HG03460 (cell line): ENCODE data around the gene THADA.
"Not testable (repeated sequence)": the region's sequence is repeated elsewhere in the genome, so short reads cannot be mapped to it uniquely, and the experiment has no call there.

ENCODE experiments used
- ATAC-seq: cut with Tn5 transposase; IDR thresholded peaks from one replicate; pipeline ENCODE4 v1.9.1; 2021; ENCODE audit not compliant: unreplicated experiment

Gene THADA, protein sequence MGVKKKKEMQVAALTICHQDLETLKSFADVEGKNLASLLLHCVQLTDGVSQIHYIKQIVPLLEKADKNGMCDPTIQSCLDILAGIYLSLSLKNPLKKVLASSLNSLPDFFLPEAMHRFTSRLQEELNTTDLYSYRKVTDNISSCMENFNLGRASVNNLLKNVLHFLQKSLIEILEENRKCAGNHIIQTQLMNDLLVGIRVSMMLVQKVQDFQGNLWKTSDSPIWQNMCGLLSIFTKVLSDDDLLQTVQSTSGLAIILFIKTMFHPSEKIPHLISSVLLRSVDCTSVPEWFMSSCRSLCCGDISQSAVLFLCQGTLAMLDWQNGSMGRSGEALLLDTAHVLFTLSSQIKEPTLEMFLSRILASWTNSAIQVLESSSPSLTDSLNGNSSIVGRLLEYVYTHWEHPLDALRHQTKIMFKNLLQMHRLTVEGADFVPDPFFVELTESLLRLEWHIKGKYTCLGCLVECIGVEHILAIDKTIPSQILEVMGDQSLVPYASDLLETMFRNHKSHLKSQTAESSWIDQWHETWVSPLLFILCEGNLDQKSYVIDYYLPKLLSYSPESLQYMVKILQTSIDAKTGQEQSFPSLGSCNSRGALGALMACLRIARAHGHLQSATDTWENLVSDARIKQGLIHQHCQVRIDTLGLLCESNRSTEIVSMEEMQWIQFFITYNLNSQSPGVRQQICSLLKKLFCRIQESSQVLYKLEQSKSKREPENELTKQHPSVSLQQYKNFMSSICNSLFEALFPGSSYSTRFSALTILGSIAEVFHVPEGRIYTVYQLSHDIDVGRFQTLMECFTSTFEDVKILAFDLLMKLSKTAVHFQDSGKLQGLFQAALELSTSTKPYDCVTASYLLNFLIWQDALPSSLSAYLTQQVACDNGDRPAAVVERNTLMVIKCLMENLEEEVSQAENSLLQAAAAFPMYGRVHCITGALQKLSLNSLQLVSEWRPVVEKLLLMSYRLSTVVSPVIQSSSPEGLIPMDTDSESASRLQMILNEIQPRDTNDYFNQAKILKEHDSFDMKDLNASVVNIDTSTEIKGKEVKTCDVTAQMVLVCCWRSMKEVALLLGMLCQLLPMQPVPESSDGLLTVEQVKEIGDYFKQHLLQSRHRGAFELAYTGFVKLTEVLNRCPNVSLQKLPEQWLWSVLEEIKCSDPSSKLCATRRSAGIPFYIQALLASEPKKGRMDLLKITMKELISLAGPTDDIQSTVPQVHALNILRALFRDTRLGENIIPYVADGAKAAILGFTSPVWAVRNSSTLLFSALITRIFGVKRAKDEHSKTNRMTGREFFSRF (N-terminal part only)

DNA sequence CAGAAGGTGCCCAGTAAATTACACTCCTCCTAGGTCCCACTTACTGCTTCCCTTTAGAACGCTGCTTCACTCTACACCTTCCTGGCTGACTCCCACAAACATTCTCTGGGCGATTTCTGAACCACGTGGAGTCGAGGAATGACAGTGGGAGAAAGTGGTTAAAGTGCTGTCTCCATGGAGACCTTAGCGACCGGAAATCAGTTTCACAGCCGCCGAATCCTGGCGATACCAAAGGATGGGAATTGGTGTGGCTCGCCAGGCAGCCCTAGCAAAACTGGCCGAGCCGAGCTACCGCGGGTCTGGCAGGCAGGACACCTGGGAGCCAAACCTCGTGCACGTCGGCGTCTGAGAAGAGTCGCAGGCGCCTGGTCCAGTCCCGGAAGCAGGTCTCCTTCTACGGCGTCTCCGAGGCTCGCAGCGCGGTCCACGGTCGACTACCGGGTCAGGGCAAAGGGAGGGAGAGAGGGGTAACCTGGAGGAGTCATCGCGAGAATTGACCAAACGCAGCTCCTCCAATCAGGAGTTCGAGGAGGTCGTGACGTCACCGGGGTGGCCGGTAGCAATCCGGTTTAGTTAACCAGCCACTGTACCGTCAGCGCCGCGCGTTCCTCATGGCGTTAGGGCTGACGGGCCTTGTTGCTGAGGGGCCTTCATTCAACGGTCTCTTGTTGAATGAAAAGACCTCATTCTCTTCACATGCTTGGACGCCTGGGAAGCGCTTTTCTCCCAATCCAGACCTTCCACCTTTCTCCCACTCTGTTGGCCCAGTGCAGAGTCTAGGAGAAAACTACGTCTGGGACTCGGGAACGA is at the start of gene THADA:
Gene THADA (minus strand): TSS at position 436 of the 810 bp plus-strand sequence. CDS start 3,646 bp downstream, outside the sequence.
- ATAC-seq: peak; percentile 98

DNA sequence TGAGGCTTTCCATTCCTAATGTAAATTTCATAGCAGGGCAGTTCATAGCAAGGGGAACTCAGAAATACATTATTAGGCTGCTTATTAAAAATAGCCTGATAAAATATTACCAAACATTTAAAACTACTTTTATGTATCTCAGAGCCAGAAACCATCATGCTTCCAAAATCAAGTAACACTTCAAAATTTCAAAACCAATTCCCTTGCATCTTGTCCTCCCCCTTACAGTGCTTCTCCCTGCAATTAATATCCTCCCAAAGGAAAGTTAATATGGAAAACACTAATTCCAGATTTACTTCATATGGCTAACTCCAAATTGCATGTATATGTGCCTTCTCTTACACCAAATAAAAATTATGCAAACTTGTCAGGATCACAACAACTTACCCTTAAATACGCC is 47.8 kb upstream of the THADA start:
- no peak for ATAC-seq

DNA sequence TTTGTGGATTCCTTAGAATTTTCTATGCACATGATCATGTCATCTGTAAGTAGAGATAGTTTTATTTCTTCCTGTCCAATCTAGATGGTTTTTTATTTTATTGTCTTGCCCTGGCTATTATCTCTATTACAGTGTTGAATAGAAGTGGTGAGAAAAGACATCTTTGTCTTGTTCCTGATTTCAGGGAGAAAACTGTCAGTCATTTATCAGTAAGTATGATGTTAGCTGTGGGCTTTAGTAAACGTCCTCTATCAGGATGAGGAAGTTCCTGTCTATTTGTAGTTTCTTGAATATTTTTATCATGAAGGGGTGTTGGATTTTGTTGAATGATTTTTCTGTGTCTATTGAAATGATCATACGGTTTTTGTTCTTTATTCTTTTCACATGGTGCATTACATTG is 46.5 kb upstream of the THADA start:
- no peak for ATAC-seq

DNA sequence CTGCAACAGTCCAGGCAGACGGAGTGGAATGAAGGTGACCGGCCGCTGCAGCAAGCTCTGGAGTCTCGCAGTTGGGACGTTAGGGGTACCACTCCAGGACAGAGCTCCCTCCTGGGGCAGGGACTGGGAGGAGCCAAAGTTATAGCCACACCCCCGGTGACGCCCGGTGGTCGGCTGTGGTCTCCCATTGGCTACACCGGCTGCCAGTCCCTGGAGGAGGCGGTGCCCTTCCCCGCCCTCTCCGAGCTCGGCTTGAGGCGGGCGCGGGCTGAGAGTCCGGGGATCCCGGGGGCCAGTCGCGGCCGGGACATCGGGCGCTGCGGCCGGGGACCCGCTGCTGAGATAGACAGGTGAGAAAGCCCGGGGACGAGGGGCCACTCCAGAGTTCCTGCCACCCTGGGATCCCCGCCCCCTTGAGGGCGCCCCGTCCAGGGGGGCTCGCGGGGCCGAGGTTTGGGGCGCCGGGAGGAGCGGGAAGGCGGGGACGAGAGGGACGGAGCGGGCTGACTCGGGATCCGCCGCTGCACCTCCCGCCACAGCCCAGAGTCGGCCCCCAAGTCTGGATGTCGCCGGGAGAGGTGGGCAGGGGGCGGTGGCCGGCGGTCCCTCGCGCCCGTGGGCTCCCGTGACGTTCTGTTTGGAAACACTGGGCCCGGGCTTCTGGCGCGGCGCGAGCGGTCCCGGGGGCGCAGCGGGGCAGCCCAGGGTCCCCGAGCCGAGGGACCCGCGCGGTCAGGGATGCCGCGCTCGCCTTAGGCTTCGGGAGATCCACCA is 41.4 kb upstream of the THADA start, which contains the start of gene PLEKHH2:
Gene PLEKHH2 (plus strand): TSS at position 231 of the 774 bp plus-strand sequence. CDS start 7,414 bp downstream, outside the sequence.
- ATAC-seq: peak; percentile 100

DNA sequence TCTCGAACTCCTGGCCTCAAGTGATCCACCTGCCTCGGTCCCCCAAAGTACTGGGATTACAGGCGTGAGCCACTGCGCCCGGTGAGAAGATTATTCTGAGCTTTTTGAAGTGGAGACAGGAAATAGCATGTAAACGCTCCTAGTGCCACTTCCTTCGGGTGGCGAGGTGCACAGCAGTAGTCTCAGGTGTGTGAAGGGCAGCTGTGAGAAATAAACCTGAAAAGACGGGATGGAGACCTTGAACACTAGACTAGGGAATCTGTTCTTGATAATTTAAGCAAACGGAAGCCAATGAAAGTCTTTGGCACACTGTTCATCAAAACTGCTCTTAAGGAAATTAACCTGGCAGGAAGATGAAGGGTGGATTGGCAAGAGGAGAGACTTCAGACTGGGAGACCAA is 40.8 kb upstream of the THADA start:
- ATAC-seq: no peak

DNA sequence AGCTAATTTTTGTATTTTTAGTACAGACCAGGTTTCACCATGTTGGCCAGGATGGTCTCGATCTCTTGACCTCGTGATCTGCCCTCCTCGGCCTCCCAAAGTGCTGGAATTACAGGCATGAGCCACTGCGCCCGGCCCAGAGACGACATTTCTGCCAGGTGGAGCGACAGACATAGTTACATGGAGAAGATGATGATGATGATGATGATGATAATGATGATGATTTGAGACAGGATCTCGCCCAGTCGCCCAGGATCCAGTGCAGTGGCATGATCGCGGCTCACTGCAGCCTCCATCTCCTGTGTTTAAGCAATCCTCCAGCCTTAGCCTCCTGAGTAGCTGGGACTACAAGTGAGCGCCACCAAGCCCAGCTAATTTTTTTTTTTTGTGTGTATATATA is 40.3 kb upstream of the THADA start:
- ATAC-seq: not testable (repeated sequence)

DNA sequence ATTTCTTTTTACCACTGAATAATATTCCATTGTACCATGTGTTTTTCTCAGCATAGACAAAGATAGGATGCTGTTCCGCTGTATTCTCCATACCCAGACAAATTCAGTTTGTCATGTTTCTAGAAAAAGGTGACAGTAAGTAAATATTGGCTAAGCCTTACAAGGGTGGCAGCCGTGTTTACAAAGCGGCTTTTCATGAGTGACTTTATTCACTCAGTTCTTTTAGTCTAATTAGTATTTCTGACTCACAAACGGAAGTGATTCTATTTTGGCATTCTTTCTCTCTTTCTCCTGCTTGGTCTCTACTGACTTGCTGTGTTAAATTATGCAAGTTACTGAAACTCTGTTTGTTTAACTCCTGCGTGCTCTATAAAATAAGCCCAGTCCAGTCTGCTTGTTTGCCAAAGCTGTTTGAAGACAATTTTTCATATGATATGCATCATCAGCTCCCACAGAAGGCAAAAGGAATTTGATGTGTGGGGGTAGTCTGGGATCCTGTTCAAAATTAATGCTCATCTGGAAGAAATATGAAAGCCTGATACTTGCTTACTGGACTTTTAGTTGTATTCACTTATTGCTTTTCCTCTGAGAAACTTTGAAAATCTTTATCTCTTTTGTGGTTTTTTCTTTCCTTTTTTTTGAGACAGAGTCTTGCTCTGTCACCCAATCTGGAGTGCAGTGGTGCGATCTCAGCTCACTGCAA is 38.9 kb upstream of the THADA start:
- no peak for ATAC-seq

DNA sequence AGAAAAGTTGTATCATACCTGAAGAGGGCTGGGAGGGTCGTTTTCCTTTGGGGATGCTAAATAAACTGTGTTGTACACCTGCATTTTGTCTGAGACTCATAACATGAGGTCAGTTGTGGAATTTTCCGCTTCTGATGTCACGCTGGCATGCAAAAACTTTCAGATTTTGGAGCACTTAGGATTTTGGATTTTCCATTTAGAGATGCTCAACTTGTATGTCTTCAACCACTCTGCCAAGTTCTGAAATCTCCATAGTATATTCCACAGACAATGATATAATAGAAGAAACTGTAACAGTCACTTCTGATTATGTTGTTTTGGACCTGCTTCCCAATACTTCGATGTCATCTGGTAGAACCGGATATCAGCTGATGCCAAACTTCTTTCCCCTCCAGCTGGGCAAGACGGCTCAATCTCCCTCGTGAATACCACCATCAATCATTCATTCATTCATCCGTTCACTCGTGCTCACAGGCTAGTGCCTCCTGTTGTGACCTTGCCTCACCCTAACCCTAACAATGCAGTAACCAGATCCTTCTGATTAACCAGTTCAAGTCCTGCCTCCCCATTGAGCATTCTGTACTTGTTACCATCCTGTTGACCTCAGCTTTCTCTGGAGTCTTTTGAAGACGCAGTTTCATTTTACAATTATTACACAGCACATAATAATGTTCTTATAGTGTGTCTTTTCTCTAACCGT is 35.9 kb upstream of the THADA start:
- no peak for ATAC-seq

DNA sequence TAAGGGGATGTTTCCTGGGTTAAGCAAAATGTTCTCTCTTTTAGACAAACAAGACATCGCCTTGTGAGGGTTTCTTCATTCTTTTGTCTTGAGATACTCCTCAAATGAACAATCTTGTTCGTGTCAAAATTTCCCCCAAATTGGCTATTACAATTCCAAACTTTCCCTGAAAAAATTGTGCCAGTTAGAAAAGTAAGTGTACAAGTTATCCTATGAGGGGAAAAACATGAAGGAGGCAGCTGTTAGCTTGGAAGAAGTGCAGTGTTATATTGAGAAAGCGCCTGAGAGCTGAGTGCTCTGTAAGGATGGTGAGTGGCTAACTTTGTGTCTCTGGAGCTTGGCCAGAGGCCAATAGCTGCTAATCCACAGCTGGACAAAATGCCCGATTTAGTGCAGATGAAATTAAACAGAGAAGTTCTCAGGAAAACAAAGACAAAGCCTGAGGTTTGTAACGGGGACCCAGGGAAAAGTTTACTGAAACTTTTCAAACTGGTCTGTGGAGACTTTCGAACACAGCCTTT is 27.2 kb upstream of the THADA start:
- no peak for ATAC-seq

DNA sequence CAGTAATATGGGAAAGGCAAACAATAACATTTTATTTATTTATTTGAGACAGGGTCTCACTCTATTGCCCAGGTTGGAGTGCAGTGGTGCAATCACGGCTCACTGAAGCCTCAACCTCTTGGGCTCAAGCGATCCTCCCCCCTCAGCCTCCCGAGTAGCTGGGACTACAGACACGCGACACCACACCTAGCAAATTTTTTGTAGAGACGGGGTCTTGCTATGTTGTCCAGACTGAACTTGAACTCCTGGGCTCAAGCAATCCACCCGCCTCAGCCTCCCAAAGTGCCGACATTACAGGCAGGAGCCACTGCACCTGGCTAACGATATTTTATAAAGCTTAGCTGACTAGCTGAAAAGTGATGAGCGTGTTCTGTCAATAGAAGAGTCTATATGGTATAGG is 23.7 kb upstream of the THADA start:
- ATAC-seq: no peak

DNA sequence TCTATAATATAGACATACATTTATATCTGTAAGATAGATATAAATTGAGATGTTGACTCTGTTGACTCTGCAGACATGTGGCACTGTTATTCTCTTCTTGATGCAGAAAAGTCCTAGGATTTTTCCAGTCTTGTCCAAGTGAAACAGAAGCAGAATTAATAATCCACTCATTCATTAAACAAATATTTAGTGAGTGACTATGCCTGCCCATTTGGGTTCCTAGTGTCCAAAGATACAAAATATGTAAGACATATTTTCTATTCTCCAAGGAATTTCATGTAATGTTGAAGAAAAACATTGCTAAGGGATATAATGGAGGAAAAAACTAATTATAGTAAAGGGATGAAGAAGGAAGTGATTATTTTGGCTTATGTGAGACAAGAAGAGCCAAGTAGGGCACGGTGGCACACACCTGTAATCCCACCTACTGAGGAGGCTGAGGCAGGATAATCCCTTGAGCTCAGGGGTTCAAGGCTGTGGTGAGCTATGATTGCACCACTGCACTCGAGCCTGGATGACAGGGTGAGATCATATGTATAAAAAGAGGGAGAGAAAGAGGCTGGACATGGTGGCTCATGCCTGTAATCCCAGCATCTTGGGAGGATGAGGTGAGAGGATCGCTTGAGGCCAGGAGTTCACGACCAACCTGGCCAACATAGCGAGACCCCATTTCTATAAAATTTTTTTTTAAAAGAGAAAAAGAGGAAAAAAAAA is 21.3 kb upstream of the THADA start:
- ATAC-seq: no peak

DNA sequence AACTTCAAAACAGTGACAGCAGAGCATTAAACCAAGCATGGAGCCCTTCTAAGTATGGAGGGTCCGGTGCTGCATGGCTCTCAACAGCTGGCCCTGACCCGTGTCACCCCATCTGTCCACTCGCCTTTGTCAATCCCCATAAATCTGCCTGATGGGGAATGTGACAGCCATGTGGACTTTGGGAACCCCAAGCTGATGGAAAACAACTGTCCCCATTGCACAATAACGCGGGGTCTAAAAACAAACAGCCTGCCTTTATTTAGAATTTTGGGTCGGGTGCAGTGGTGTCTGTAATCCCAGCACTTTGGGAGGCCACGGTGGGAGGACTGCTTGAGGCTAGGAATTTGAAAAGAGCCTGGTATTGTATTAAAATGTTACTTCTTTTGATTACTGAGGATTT is 17.1 kb upstream of the THADA start:
- ATAC-seq: no peak

DNA sequence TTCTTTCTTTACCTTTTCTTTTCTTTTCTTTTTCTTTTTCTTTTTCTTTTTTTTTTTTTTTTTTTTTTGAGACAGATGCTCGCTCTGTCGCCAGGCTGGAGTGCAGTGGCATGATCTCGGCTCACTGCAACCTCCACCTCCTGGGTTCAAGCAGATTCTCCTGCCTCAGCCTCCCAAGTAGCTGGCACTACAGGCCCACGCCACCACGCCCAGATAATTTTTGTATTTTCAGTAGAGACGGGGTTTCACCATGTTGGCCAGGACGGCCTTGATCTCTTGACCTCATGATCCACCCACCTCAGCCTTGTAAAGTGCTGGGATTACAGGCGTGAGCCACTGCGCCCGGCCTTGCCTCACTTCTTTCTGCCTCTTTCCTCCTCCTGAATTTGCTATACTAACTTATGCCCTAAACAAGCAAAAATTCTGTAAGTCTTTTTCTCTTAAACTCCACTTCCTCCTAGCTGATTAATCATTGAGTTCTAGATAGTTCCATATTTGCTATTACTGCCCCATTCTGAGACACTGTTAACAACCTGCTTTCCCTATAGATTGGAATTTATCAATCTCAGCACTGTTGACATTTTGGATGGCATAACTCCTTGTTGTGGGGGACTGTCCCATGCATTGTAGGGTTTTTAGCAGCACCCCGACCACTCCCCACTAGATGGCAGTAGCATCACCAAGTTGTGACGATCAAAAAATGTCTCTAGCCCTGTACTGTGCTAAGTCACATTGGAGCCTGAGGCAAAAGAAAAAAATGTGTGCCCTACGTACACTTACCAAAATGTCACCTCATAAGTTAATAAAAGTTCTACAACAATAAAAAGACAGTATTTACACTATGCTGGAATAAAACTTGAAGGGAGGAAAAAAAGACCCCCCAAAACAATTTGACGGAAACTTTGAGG is 16.4 kb upstream of the THADA start:
- peak; percentile 89 for ATAC-seq

DNA sequence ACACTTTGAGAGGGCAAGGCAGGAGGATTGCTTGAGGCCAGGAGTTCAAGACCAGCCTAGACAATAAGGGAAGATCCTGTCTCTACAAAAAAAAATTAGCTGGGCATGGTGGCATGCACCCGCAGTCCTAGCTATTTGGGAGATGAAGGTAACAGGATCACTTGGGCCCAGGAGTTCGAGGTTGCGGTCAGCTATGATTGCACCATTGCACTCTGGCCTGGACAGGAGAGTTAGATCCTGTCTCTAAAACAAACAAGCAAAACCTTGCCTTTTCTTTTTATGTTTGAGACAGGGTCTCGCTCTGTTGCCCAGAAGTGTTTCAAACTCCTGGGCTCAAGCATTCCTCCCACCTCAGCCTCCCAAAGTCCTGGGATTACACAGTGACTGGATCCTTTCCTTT is 14.5 kb upstream of the THADA start:
- no peak for ATAC-seq

DNA sequence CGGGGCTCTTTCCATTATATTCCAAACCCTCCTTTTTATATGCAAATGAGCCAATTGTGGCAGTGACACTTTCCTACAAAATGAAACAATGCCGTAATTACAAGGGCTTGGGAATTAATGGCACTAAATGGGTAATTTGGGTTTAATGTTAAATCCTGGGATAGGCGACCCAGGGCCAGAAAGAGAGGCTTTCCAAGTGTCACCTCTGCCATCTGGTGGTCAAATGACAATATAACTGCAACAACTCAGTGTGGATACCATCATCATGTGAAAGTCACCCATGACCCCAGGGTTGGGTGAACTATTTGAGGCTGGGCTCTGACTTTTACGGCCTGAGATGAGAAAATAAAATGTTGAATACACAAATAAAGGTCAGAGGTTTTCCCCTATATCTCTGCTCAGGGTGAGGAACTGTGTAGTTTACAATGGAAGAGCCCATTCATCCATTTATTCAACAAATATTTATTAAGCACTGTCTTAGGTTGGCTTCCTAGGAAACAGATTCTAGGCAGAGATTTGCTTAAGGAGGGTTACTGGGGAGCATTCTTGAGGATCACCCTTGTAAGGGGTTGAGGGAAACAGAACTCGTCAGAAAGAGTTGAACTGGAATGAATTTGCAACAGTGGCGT is 13.6 kb upstream of the THADA start:
- no peak for ATAC-seq

DNA sequence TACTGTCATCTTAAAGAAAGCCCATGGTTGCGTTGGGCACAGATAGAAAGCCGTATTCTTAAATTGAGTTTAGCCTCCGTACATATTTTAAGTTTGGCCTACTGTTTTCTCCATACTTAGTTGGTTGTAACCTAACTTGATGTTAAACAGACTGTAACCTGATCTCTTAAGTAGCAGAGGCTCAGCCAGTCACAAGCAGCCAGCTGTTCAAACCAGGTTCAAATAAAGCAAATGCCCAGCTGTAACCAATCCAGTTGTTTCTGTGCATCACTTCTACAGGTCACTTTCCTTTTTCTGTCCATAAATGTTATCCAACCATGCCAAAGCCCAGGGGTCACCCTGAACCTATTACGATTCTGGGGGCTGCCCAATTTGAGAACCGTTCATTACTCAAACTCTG is 10.0 kb upstream of the THADA start:
- no peak for ATAC-seq
